ENCODE data around the gene TOP2A.
A peak's percentile ranks its signal among the peaks of the same experiment; 100 is the strongest.

Gene TOP2A

DNA sequence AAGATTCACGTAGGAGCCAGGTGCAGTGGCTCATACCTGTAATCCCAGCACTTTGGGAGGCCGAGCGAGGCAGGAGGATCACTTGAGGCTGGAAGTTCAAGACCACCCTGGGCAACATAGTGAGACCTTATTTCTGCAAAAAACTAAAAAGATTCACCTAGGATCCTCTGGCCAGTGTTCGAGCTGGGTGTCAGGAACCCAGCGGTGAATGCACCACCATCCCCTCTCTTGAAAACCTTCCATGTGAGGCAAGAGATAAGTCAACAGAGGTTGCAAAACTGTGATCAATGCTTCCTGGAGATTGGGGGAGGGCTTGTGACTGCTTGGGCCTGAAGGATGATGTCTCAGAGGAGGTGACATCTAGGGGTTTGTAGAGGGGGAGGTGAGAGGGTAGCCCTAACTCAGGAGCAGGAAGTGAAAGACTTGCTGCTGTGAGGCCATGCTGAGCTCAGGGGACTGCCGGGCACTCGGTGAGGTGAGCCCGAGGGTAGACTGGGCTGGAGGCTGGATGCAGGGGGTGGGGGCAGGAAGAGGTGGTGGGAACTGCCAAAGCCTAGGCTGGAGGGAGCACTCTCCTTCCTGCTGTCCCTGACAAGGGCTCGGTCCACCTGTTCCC lies 64.8 kb downstream of the TOP2A start:
- H3K4me1 ChIP-seq: peaks cover 73% of the 10 kb centered on the region
- H3K9me3 ChIP-seq: no peaks in the 10 kb centered on the region
- no peak overlapping the region for H3K4me3 ChIP-seq (ENCODE audit: low read depth, low read length)
- peaks cover 63% of the 10 kb centered on the region for H3K36me3 ChIP-seq
- DNase-seq: no peak
- no peak for TF ChIP-seq CTCF (IDR thresholded peaks at IDR 0.05; ENCODE audit: low read depth, low read length)
- no peaks in the 10 kb centered on the region for H3K27me3 ChIP-seq

GRCh38 chr17:40352237-40352778 lies 65.4 kb downstream of the TOP2A start:
- no peak for TF ChIP-seq CTCF (IDR thresholded peaks at IDR 0.05; ENCODE audit: low read depth, low read length)
- peaks cover 63% of the 10 kb centered on the region for H3K36me3 ChIP-seq
- peaks cover 76% of the 10 kb centered on the region for H3K4me1 ChIP-seq
- no peak for DNase-seq
- H3K27me3 ChIP-seq: no peaks in the 10 kb centered on the region
- peak overlapping the region; percentile 45 for H3K4me3 ChIP-seq (ENCODE audit: low read depth, low read length)
- H3K9me3 ChIP-seq: no peaks in the 10 kb centered on the region

- Histone ChIP-seq H3K27me3 (no peaks in the 10 kb centered on the region), H3K4me1 (peaks cover 83% of the 10 kb centered on the region), H3K9me3 (no peaks in the 10 kb centered on the region), H3K36me3 (peaks cover 63% of the 10 kb centered on the region), H3K4me3 (ENCODE audit: low read depth, low read length) (peak overlapping the region; percentile 45)
- no peak for DNase-seq
- no peak for TF ChIP-seq CTCF (IDR thresholded peaks at IDR 0.05; ENCODE audit: low read depth, low read length)
Observed at GRCh38 chr17:40351359-40352236, 66.1 kb downstream of the TOP2A start.

DNA sequence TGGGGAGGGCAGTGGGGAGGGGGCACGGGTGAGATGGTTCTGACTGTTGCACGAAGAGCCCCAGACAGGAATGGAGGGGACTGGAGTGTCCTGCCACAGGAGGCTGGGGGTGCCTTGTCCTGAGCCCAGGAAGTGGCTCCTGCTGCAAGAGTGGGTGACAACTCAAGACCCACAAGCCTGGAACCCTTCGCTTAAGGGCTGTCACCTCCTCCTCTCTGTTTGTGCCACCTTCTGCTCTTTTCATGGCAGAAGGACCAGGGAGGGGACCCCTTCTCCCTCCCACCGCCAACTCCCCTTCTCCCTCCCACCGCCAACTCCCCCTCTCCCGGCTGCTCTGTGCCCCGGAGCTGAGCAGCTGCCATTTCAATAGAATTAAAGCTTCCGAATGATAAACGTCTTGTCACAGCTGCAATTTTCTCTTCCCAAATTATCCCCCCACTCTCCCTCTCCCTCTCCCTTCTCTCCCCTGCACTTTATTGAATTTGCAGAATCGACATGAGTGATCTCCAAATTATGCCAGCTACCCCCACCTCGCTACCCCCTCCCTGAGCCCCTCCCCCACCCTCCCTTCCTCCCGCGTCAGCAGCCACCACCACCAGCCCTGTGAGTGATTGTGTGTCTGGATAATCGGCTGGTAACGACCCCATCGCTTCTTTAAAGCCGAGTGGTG lies 66.9 kb downstream of the TOP2A start:
- Histone ChIP-seq H3K4me3 (ENCODE audit: low read depth, low read length) (peak overlapping the region; percentile 45), H3K27me3 (no peaks in the 10 kb centered on the region), H3K36me3 (peaks cover 57% of the 10 kb centered on the region), H3K9me3 (no peaks in the 10 kb centered on the region), H3K4me1 (peaks cover 81% of the 10 kb centered on the region)
- peak; percentile 83 for DNase-seq
- no peak for TF ChIP-seq CTCF (IDR thresholded peaks at IDR 0.05; ENCODE audit: low read depth, low read length)

- Histone ChIP-seq H3K4me3 (ENCODE audit: low read depth, low read length) (peak overlapping the region; percentile 36), H3K36me3 (peaks cover 50% of the 10 kb centered on the region), H3K27me3 (no peaks in the 10 kb centered on the region), H3K9me3 (no peaks in the 10 kb centered on the region), H3K4me1 (peaks cover 81% of the 10 kb centered on the region)
- no peak for TF ChIP-seq CTCF (IDR thresholded peaks at IDR 0.05; ENCODE audit: low read depth, low read length)
- peak; percentile 88 for DNase-seq
Observed at GRCh38 chr17:40349895-40350688, 67.6 kb downstream of the TOP2A start.
